Measurements from ENCODE around the gene MDGA2. TPM values are rescaled to one million over a fixed set of nuclear protein-coding genes. Genes with fewer than 3 reads are reported as not detected.

MDGA2 gene
- total and polyA plus RNA-seq, 9 of the 15 experiments (the other 6 are each of a cell fraction or from before 2014, with no cell fraction given): 0.01 to 0.18 (median 0.03) TPM; not detected in 5

DNA sequence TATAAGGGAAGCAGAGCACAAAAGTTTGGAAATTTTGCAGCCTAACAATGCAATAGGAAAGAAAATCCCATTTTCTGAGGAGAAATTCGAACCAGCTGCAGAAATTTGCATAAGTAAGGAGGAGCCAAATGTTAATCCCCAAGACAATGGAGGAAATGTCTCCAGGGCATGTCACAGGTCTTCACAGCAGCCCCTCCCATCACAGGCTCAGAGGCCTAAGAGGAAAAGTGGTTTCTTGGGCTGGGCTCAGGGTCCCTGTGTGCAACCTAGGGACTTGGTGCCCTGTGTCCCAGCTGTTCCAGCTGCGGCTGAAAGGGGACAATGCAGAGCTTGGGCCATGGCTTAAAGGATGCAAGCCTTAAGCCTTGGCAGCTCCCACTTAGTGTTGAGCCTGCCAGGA lies 190.0 kb downstream of the MDGA2 start:
- no peak for FAIRE-seq
- no peak for DNase-seq (ENCODE audit: extremely low read depth in 1 of 4, low spot score in 3 of 4)
- CTCF ChIA-PET (ENCODE audit: low intra/inter-chr PET ratio): no interaction called here
- Histone ChIP-seq H3K9ac (ENCODE audit: insufficient read depth in 1 of 2, low read depth in 2 of 2, low read length in 2 of 2) (no peak overlapping the region), H3K27me3 (ENCODE audit: control insufficient read depth in 2 of 2, insufficient read depth in 2 of 2, low read length in 2 of 2) (no peaks in the 10 kb centered on the region), H3K79me2 (ENCODE audit: control insufficient read depth, insufficient read depth, low read length) (no peaks in the 10 kb centered on the region), H3K9me3 (replicated peaks; ENCODE audit: control insufficient read depth, insufficient read depth, low read depth, low read length) (no peaks in the 10 kb centered on the region), H3K9me1 (ENCODE audit: control insufficient read depth, insufficient read depth, low read length) (no peaks in the 10 kb centered on the region), H3K4me2 (ENCODE audit: insufficient read depth, low read length) (no peak overlapping the region), H3K4me3 (no peak overlapping the region), H2AFZ (ENCODE audit: low read depth, low read length) (no peak overlapping the region), H4K20me1 (replicated peaks; ENCODE audit: control insufficient read depth, insufficient read depth, low read length) (no peaks in the 10 kb centered on the region), H3K4me1 (replicated peaks in 1 of 2; ENCODE audit: control insufficient read depth in 2 of 2, insufficient read depth in 2 of 2, low read length in 2 of 2) (no peaks in the 10 kb centered on the region), H3K36me3 (ENCODE audit: control insufficient read depth, insufficient read depth, low read length) (no peaks in the 10 kb centered on the region), H3K27ac (ENCODE audit: extremely low read depth, low read depth, low read length) (no peak overlapping the region)
- POLR2A ChIA-PET: no interaction called here
- WGBS (ENCODE audit: insufficient coverage, low coverage, missing lambda C conversion rate): 0% methylated on average over 1 of the region's 2 CpGs
- TF ChIP-seq ZNF583 (CRISPR knock-in tag; IDR thresholded peaks at IDR 0.05): no peak
- no peak for TF ChIP-seq DPF2 (IDR thresholded peaks at IDR 0.05)
- no peak for TF ChIP-seq ZNF24 (IDR thresholded peaks at IDR 0.05)
- TF ChIP-seq, protein P1, sequence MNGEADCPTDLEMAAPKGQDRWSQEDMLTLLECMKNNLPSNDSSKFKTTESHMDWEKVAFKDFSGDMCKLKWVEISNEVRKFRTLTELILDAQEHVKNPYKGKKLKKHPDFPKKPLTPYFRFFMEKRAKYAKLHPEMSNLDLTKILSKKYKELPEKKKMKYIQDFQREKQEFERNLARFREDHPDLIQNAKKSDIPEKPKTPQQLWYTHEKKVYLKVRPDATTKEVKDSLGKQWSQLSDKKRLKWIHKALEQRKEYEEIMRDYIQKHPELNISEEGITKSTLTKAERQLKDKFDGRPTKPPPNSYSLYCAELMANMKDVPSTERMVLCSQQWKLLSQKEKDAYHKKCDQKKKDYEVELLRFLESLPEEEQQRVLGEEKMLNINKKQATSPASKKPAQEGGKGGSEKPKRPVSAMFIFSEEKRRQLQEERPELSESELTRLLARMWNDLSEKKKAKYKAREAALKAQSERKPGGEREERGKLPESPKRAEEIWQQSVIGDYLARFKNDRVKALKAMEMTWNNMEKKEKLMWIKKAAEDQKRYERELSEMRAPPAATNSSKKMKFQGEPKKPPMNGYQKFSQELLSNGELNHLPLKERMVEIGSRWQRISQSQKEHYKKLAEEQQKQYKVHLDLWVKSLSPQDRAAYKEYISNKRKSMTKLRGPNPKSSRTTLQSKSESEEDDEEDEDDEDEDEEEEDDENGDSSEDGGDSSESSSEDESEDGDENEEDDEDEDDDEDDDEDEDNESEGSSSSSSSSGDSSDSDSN (IDR thresholded peaks at IDR 0.05; ENCODE audit: borderline replicate concordance in 1 of 2, low read depth in 2 of 2, low read length in 2 of 2): no peak
- TF ChIP-seq, protein P2, sequence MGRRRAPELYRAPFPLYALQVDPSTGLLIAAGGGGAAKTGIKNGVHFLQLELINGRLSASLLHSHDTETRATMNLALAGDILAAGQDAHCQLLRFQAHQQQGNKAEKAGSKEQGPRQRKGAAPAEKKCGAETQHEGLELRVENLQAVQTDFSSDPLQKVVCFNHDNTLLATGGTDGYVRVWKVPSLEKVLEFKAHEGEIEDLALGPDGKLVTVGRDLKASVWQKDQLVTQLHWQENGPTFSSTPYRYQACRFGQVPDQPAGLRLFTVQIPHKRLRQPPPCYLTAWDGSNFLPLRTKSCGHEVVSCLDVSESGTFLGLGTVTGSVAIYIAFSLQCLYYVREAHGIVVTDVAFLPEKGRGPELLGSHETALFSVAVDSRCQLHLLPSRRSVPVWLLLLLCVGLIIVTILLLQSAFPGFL (CRISPR knock-in tag; IDR thresholded peaks at IDR 0.05): no peak
- no peak for TF ChIP-seq NUFIP1 (IDR thresholded peaks at IDR 0.05; ENCODE audit: partially characterized antibody)
- TF ChIP-seq TEAD4 (IDR thresholded peaks at IDR 0.05; ENCODE audit: low read length): no peak
- no peak for TF ChIP-seq TEAD4 (CRISPR knock-in tag; IDR thresholded peaks at IDR 0.05; ENCODE audit: borderline replicate concordance)
- TF ChIP-seq HCFC1 (IDR thresholded peaks at IDR 0.05; ENCODE audit: low read depth, low read length): no peak
- TF ChIP-seq, protein P3, sequence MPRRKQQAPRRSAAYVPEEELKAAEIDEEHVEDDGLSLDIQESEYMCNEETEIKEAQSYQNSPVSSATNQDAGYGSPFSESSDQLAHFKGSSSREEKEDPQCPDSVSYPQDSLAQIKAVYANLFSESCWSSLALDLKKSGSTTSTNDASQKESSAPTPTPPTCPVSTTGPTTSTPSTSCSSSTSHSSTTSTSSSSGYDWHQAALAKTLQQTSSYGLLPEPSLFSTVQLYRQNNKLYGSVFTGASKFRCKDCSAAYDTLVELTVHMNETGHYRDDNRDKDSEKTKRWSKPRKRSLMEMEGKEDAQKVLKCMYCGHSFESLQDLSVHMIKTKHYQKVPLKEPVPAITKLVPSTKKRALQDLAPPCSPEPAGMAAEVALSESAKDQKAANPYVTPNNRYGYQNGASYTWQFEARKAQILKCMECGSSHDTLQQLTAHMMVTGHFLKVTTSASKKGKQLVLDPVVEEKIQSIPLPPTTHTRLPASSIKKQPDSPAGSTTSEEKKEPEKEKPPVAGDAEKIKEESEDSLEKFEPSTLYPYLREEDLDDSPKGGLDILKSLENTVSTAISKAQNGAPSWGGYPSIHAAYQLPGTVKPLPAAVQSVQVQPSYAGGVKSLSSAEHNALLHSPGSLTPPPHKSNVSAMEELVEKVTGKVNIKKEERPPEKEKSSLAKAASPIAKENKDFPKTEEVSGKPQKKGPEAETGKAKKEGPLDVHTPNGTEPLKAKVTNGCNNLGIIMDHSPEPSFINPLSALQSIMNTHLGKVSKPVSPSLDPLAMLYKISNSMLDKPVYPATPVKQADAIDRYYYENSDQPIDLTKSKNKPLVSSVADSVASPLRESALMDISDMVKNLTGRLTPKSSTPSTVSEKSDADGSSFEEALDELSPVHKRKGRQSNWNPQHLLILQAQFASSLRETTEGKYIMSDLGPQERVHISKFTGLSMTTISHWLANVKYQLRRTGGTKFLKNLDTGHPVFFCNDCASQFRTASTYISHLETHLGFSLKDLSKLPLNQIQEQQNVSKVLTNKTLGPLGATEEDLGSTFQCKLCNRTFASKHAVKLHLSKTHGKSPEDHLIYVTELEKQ (CRISPR knock-in tag; IDR thresholded peaks at IDR 0.05): no peak
- TF ChIP-seq MTA1 (IDR thresholded peaks at IDR 0.05; ENCODE audit: borderline replicate concordance): no peak
- TF ChIP-seq ZNF347 (CRISPR knock-in tag; IDR thresholded peaks at IDR 0.05; ENCODE audit: low read depth): no peak
- no peak for TF ChIP-seq GTF2F1 (IDR thresholded peaks at IDR 0.05; ENCODE audit: low read depth, low read length)
- no peak for TF ChIP-seq ZFP36 (IDR thresholded peaks at IDR 0.05; ENCODE audit: low read depth, low read length, partially characterized antibody)
- TF ChIP-seq TAL1 (IDR thresholded peaks at IDR 0.05): no peak
- TF ChIP-seq ZNF174 (CRISPR knock-in tag; IDR thresholded peaks at IDR 0.05): no peak
- intact Hi-C loops (cut with micrococcal nuclease): no loop called here
- no TSS peak for BruUV-seq (replicated peaks)
- in situ Hi-C loops (cut with MboI): no loop called here
- ATAC-seq: no peak

Measured in K562 (cell line).